ENCODE results near the gene IFRD2. TPM values are rescaled to one million over a fixed set of nuclear protein-coding genes. Genes with fewer than 3 reads are reported as not detected.

IFRD2 gene
- total RNA-seq, 1 experiment from 2014 or later, result 89.5 TPM

GRCh38 chr3:50320853-50321335 is 28.7 kb upstream of the IFRD2 start:
- BruUV-seq (replicated peaks), result no TSS peak
- H3K27ac Mint-ChIP-seq (ENCODE audit: unreplicated experiment), result peak overlapping the region; percentile 96
- intact Hi-C loops (cut with micrococcal nuclease; ENCODE audit: unreplicated experiment), result loop anchor here (1.0 kb wide), 1 partner anchor 22 kb away; the partner anchor contains the start of genes HYAL3 and NAA80

DNA sequence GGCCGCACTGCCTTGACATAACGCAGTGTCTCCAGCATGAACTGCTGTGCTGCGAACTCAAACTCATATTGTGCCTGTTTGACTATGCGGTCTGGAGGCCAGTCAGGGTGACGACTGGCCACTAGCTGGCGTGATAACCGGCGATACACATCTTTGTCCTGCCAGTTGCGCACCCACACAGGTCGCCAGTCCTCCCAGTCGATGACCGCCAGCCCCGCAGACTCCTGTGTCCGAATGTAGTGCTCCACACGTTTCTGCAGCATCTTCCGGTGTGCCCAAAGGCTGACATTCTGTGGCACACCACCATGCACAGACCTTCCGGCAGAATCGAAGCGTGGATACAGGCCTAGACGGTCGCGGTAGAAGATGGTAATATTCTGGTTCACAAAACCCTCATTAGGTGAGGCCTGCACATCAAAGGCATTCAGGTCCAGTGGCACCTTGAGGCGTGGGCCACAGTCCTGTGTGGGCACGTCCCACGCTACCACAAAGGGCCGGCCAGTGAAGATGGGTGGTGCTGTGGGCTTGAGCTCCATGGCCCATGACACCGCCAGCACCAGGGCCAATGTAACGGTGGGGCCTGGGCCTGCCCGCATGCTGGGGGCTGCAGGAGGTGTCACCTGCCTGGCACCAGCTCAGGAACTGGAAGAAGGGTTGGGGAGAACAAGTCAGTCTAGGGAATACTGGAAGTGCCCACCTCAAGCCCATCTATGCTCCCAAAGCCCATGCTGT is 27.8 kb upstream of the IFRD2 start:
- intact Hi-C loops (cut with micrococcal nuclease; ENCODE audit: unreplicated experiment), result no loop called here
- no peaks in the 10 kb centered on the region for H3K9me3 Mint-ChIP-seq (ENCODE audit: unreplicated experiment)
- Histone ChIP-seq H3K36me3 (ENCODE audit: control insufficient read depth, insufficient read depth, low read length) (peaks cover 4% of the 10 kb centered on the region), H3K4me1 (peaks cover 34% of the 10 kb centered on the region), H3K9me3 (no peaks in the 10 kb centered on the region), H3K27me3 (replicated peaks; ENCODE audit: control insufficient read depth, insufficient read depth, low read length) (no peaks in the 10 kb centered on the region), H3K4me3 (ENCODE audit: low read depth, low read length) (peak overlapping the region; percentile 58)
- peak overlapping the region; percentile 81 for H3K4me3 Mint-ChIP-seq (ENCODE audit: unreplicated experiment)
- no peak for DNase-seq
- no peak for TF ChIP-seq CTCF (IDR thresholded peaks at IDR 0.05; ENCODE audit: insufficient read depth in 1 of 2, low read depth in 1 of 2, low read length in 1 of 2, severe bottlenecking in 1 of 2, unreplicated experiment in 1 of 2)
- peaks cover 41% of the 10 kb centered on the region for H3K36me3 Mint-ChIP-seq (ENCODE audit: insufficient read depth, unreplicated experiment)
- no peaks in the 10 kb centered on the region for H3K27me3 Mint-ChIP-seq (ENCODE audit: insufficient read depth, unreplicated experiment)
- H3K4me1 Mint-ChIP-seq (ENCODE audit: low read depth, unreplicated experiment), result peaks cover 15% of the 10 kb centered on the region
- CTCF ChIA-PET, result interaction anchor here (0.5 to 1.4 kb wide), 2 partner anchors 8 to 17 kb away, joined by 3 read pairs; no protein-coding TSS in a partner anchor
- POLR2A ChIA-PET, result interaction anchor here (1.1 kb wide), 1 partner anchor 20 kb away, joined by 8 read pairs; the partner anchor contains the start of genes HYAL3 and NAA80
- no peak overlapping the region for H3K27ac Mint-ChIP-seq (ENCODE audit: unreplicated experiment)
- BruUV-seq (replicated peaks), result no TSS peak

More at GRCh38 chr3:50320853-50321335, 28.7 kb upstream of the IFRD2 start:
- H3K36me3 Mint-ChIP-seq (ENCODE audit: insufficient read depth, unreplicated experiment), result peaks cover 41% of the 10 kb centered on the region
- no peaks in the 10 kb centered on the region for H3K9me3 Mint-ChIP-seq (ENCODE audit: unreplicated experiment)
- Histone ChIP-seq H3K4me1 (peaks cover 34% of the 10 kb centered on the region), H3K27me3 (replicated peaks; ENCODE audit: control insufficient read depth, insufficient read depth, low read length) (no peaks in the 10 kb centered on the region), H3K4me3 (ENCODE audit: low read depth, low read length) (peak overlapping the region; percentile 58), H3K9me3 (no peaks in the 10 kb centered on the region), H3K36me3 (ENCODE audit: control insufficient read depth, insufficient read depth, low read length) (peaks cover 4% of the 10 kb centered on the region)
- POLR2A ChIA-PET, result interaction anchor here (0.6 to 1.4 kb wide), 4 partner anchors 16 to 380 kb away, joined by 7 to 12 read pairs (median 8); partner anchors contain the start of genes HYAL3 and NAA80
- H3K4me3 Mint-ChIP-seq (ENCODE audit: unreplicated experiment), result peak overlapping the region; percentile 81
- peaks cover 10% of the 10 kb centered on the region for H3K4me1 Mint-ChIP-seq (ENCODE audit: low read depth, unreplicated experiment)
- DNase-seq, result peak; percentile 81 to 89
- TF ChIP-seq CTCF (IDR thresholded peaks at IDR 0.05; ENCODE audit: insufficient read depth in 1 of 2, low read depth in 1 of 2, low read length in 1 of 2, severe bottlenecking in 1 of 2, unreplicated experiment in 1 of 2), result no peak
- CTCF ChIA-PET, result interaction anchor here (0.5 to 1.4 kb wide), 11 partner anchors 10 to 1721 kb away, joined by 3 to 27 read pairs (median 6); partner anchors contain the start of genes CYB561D2, GNAI2, HYAL3 and NAA80
- no peaks in the 10 kb centered on the region for H3K27me3 Mint-ChIP-seq (ENCODE audit: insufficient read depth, unreplicated experiment)

DNA sequence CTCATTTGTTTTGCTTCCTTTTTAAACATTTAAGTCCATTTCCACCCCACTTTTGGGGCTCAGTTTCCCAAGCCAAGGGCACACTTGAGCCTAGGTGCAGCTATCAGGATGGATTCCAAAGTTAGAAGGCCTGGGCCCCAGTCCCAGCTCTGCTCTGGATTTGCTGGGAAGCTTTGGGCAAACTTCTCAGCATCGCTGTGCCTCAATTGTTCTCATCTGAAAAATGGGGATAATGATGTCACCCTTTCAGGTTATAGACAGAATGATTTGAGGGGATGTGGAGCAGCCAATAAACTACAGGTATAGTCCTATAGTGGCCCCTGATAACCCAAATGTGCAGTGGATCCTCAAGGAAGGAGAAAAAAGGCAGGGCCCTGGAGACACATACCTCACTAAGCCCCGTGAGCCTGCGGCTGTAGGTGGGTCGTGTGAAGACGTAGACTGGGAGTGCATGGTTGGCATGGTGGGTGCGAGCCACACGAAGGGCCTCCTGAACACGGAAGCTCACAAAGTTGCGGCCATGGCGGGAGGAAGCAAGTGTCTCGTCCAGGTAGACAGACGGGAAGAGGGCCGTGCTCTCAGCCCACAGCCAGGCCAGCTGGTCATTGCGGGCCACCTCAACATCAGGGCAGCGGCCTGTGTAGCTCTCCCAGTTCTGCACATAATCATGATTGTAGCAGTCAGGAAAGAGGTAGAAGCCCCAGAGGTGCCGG is 27.1 kb upstream of the IFRD2 start:
- Mint-ChIP-seq H3K4me3 (ENCODE audit: unreplicated experiment) (peak overlapping the region; percentile 62), H3K27me3 (ENCODE audit: insufficient read depth, unreplicated experiment) (no peaks in the 10 kb centered on the region), H3K27ac (ENCODE audit: unreplicated experiment) (no peak overlapping the region), H3K36me3 (ENCODE audit: insufficient read depth, unreplicated experiment) (peaks cover 44% of the 10 kb centered on the region), H3K9me3 (ENCODE audit: unreplicated experiment) (no peaks in the 10 kb centered on the region), H3K4me1 (ENCODE audit: low read depth, unreplicated experiment) (peaks cover 17% of the 10 kb centered on the region)
- intact Hi-C loops (cut with micrococcal nuclease; ENCODE audit: unreplicated experiment), result no loop called here
- no peaks in the 10 kb centered on the region for H3K27me3 ChIP-seq (replicated peaks; ENCODE audit: control insufficient read depth, insufficient read depth, low read length)
- H3K9me3 ChIP-seq, result no peaks in the 10 kb centered on the region
- H3K36me3 ChIP-seq (ENCODE audit: control insufficient read depth, insufficient read depth, low read length), result peaks cover 4% of the 10 kb centered on the region
- no TSS peak for BruUV-seq (replicated peaks)
- H3K4me3 ChIP-seq (ENCODE audit: low read depth, low read length), result no peak overlapping the region
- peaks cover 31% of the 10 kb centered on the region for H3K4me1 ChIP-seq
- no peak for TF ChIP-seq CTCF (IDR thresholded peaks at IDR 0.05; ENCODE audit: insufficient read depth in 1 of 2, low read depth in 1 of 2, low read length in 1 of 2, severe bottlenecking in 1 of 2, unreplicated experiment in 1 of 2)
- CTCF ChIA-PET, result interaction anchor here (1.4 kb wide), 1 partner anchor 18 kb away, joined by 3 read pairs; no protein-coding TSS in a partner anchor
- POLR2A ChIA-PET, result no interaction called here
- DNase-seq, result no peak

Measured in Caco-2 (cell line).